Hematopoietic multipotent progenitor cell treated with erythropoietin and hydrocortisone succinate and interleukin-3 and kit ligand, for 8 days (in vitro differentiated cells): ENCODE results near the gene HAO2.
A peak's percentile ranks its signal among the peaks of the same experiment; 100 is the strongest.
"Not testable (repeated sequence)": the region's sequence is repeated elsewhere in the genome, so short reads cannot be mapped to it uniquely, and the experiment has no call there.

Experiments
- DNase-seq: peaks from one replicate; pipeline ENCODE4 v3.0.0-alpha.2; 2015

The HAO2 gene

DNA sequence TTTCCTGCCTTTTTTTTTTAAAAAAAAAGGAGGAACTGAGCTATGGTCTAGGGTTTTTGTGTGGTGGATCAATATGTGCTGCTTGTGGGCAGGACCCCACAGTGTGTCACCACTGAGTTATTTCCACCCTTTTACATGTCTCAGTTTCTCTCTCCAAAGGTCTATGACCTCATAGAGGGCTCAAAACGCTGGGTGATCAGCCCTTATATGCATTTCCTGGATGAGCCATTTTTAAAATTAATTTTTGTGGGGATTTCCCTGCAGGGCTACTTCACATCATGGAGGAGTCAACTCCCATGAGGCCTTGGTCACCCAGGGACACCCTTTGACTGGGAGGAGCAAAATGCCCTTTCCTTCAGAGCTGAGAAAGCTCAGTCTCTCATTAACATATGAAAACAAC lies 20.7 kb upstream of the HAO2 start:
- no peak for DNase-seq

- no peak for DNase-seq
Measured at GRCh38 chr1:119348941-119349340, 19.6 kb upstream of the HAO2 start.

DNA sequence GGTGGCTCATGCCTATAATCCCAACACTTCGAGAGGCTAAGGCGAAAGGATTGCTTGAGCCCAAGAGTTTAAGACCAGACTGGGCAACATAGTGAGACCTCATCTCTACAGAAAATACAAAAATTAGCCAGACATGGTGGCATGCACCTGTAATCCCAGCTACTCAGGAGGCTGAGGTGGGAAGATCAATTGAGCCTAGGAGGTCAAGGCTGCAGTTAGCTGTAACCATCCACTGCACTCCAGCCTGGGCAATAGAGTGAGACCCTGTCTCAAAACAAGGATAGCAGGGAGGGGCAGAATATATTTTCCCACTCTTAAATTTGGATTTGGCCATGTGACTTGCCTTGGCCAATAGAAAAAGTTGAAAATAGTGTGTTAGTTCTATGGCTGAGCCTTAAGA lies 17.7 kb upstream of the HAO2 start:
- not testable (repeated sequence) for DNase-seq

DNA sequence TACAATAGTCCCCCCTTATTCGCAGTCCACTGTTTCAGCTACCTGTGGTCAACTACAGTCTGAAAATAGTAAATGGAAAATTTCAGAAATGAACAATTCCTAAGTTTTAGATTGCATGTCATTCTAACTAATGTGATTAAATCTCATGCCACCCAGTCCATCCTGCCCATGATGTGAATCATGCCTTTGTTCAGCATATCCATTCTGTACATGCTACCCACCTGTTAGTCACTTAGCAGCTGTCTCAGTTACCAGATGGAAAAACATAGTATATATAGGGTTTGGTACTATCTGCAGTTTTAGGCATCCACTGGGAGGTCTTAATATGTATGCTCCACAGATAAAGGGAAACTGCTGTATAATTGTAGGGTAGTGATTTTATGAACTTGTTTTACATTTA lies 16.6 kb upstream of the HAO2 start:
- no peak for DNase-seq

- DNase-seq = no peak
Measured at GRCh38 chr1:119353836-119354235, 14.7 kb upstream of the HAO2 start.

GRCh38 chr1:119358636-119359035 lies 9.9 kb upstream of the HAO2 start:
- no peak for DNase-seq

- DNase-seq = no peak
Measured at GRCh38 chr1:119359730-119360129, 8.9 kb upstream of the HAO2 start.

DNA sequence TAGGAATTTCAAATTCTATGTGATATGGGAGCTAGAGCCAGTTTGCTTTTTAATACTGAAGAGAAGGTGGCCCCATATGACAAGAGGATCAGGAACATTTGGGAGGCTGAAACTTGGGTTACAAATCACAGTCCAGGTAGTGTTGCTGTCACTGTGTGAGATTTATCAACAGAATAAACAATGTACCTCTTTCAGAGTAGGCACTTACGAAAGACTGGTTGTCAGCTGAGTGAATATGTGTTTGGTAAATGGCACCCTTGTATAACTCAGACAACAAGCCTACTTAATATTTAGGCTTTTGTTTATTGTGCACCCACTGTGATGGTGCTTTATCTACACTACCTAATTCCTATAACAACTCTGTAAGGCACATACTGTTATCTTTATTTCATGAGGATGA lies 7.4 kb upstream of the HAO2 start:
- no peak for DNase-seq

GRCh38 chr1:119361620-119362344 lies 6.8 kb upstream of the HAO2 start:
- DNase-seq = no peak

GRCh38 chr1:119363162-119363561 lies 5.4 kb upstream of the HAO2 start:
- no peak for DNase-seq

GRCh38 chr1:119364640-119365039 lies 3.9 kb upstream of the HAO2 start:
- DNase-seq = no peak

DNA sequence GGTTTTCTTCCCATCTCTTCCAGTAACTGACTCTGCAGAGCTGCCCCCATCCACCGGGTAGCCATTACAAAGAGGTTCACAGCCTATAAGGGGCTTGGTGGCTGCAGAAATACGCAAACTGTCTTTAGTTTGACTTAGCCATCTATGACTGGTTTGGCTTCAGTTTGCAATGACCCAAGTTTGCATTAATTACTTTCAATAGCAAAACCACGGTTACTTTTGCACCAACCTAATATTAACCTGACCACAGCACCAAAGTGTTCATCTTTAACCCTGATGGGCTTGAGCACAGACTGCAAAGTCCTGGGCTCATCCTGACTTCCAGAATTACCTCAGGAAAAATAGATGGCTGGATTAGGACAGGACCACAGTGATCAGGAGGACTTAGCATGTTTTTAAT lies 2.2 kb upstream of the HAO2 start:
- DNase-seq = no peak

GRCh38 chr1:119367432-119368124 lies 1.0 kb upstream of the HAO2 start:
- DNase-seq = peak; percentile 20

GRCh38 chr1:119370748-119371147 lies 2.2 kb downstream of the HAO2 start:
- no peak for DNase-seq

- no peak for DNase-seq
Measured at GRCh38 chr1:119371815-119372214, 3.2 kb downstream of the HAO2 start.

GRCh38 chr1:119372503-119373086 lies 4.0 kb downstream of the HAO2 start:
- DNase-seq = peak; percentile 16

GRCh38 chr1:119373465-119373864 lies 4.9 kb downstream of the HAO2 start:
- no peak for DNase-seq

DNA sequence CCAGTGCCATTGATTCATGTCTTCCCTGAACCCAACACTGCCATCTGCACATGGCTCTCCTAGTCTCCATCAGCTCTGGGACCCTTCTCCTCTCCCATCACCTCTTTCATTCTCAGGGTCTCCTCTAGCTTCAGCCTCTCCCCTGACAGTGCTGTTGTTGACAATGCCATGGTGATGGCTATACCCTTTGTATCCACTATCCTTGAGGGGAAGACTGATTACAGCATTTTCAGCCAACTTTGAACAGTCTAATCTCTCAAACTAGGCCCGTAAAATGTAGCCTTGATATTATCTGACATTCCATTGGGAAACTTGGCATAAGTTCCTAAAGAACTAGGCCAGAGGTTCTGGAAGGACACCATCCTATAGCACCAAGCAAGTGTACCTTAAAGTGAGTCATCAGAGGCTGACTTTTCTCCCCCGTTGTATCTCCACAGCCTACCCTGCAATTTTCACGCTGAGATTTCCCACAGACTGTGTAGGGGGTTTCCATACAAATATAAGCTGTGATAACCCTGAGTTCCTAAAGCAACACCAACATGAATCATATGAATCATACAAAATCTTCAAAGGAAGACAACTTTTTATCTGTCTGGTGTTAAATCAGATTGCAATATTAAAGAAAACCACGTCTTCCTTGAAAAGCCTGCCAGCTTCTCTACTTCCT lies 5.8 kb downstream of the HAO2 start:
- no peak for DNase-seq

- no peak for DNase-seq
Measured at GRCh38 chr1:119375366-119375765, 6.8 kb downstream of the HAO2 start.

DNA sequence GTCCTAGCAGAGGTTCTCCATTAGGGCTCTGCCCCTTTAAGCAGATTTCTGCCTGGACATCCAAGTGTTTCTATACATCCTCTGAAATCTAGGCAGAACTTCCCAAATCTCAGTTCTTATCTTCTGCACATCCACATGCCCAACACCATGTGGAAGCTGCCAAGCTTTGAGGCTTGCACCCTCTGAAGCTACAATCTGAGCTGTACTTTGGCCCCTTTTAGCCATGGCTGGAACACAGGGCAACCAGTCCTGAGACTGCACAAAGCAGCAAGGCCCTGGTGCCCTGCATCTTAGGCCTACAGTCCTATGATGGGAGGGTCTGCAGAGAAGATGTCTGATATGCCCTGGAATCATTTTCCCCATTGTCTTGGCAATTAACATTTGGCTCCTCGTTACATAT lies 8.0 kb downstream of the HAO2 start:
- no peak for DNase-seq

GRCh38 chr1:119377594-119377993 lies 9.0 kb downstream of the HAO2 start:
- not testable (repeated sequence) for DNase-seq

GRCh38 chr1:119379117-119379516 lies 10.5 kb downstream of the HAO2 start:
- DNase-seq = no peak

- no peak for DNase-seq
Measured at GRCh38 chr1:119380304-119380703, 11.7 kb downstream of the HAO2 start.
